Measurements from ENCODE around the gene RNF223. TPM values are rescaled to one million over a fixed set of nuclear protein-coding genes. Genes with fewer than 3 reads are reported as not detected.

The RNF223 gene
- total RNA-seq, 1 donor from 2014 or later: not detected

DNA sequence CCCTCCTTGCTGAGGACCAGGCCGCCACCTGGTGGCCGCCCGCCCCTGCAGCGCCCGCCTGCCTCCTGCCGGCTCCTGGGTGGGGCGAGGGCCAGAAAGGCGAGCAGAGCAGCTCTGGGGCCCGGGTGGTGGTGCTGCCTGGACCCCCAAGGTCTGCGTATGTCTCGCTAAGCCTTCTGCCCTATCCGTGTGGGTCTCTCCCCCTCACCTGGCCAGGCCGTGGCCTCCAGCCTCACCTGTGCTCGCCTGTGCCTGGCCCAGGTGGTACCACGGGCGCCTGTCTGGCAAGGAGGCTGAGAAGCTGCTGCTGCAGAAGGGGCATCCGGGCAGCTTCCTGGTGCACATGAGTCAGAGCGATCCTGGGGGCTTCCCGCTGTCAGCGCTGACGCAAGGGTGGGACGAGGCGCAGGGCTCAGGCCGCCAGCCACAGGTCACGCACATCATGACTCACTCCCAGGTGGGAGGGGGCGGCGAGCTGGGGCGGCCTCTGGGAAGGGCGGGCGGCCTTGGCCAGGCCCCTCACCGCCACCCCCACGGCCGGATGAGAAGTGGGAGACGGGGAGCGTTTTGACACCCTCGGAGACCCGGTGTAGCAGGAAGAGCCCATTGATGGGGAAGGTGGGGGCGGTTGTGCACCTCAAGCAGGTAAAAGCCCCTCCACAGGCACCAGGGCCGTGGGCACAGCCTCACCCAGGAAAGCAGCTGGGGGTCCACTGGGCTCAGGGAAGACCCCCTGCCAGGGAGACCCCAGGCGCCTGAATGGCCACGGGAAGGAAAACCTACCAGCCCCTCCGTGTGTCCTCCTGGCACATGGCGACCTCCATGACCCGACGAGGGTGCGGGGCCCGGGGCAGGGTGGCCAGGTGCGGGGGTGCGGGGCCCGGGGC lies 9.9 kb downstream of the RNF223 start:
- DNase-seq (ENCODE audit: low read depth, low spot score): peak; percentile 62
- Mint-ChIP-seq H3K36me3 (ENCODE audit: low read depth) (no peaks in the 10 kb centered on the region), H3K27me3 (ENCODE audit: low read depth) (peaks cover 53% of the 10 kb centered on the region), H3K4me1 (no peaks in the 10 kb centered on the region), H3K27ac (ENCODE audit: unreplicated experiment) (no peak overlapping the region), H3K4me3 (no peak overlapping the region), H3K9me3 (no peaks in the 10 kb centered on the region)
- TF ChIP-seq, protein P1, sequence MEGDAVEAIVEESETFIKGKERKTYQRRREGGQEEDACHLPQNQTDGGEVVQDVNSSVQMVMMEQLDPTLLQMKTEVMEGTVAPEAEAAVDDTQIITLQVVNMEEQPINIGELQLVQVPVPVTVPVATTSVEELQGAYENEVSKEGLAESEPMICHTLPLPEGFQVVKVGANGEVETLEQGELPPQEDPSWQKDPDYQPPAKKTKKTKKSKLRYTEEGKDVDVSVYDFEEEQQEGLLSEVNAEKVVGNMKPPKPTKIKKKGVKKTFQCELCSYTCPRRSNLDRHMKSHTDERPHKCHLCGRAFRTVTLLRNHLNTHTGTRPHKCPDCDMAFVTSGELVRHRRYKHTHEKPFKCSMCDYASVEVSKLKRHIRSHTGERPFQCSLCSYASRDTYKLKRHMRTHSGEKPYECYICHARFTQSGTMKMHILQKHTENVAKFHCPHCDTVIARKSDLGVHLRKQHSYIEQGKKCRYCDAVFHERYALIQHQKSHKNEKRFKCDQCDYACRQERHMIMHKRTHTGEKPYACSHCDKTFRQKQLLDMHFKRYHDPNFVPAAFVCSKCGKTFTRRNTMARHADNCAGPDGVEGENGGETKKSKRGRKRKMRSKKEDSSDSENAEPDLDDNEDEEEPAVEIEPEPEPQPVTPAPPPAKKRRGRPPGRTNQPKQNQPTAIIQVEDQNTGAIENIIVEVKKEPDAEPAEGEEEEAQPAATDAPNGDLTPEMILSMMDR (conservative IDR thresholded peaks at IDR 0.05): peak; percentile 86

DNA sequence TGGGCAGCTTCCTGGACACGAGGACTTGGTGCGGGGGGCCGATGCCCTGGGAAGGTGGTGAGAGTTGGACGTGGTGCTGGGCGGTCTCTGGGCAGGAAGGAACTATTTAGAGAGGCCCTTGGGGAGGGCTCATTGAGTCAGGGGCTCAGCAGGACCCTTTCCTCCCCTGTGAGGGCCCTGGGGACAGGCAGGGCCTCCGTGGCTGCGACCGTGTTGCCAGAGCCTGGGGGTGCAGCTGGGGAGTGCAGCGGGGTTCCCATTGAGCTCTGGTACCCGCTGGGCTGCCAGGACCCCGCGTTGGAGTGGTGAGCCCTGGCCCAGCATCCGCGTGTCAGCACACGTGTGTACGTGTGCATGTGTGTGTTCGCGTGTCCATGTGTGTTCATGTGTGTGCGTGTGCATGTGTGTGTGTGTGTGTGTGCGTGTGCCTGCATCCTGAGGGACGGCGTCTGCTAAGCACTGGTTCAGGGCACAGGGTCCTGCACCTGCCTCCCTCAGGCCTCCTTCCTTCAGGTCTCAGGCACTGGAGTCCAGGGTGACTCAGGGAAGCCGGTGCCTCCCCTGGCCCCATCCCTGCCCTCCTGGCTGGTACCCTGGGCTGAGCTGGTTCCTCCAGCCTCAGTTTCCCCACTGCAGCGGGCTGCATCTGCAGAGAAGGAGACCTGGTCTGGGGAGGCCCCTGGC lies 10.7 kb downstream of the RNF223 start:
- Mint-ChIP-seq H3K36me3 (ENCODE audit: low read depth) (no peaks in the 10 kb centered on the region), H3K27ac (ENCODE audit: unreplicated experiment) (no peak overlapping the region), H3K27me3 (ENCODE audit: low read depth) (peaks cover 60% of the 10 kb centered on the region), H3K9me3 (no peaks in the 10 kb centered on the region), H3K4me1 (peaks cover 6% of the 10 kb centered on the region), H3K4me3 (no peak overlapping the region)
- TF ChIP-seq, protein P1 (conservative IDR thresholded peaks at IDR 0.05): no peak
- no peak for DNase-seq (ENCODE audit: low read depth, low spot score)

DNA sequence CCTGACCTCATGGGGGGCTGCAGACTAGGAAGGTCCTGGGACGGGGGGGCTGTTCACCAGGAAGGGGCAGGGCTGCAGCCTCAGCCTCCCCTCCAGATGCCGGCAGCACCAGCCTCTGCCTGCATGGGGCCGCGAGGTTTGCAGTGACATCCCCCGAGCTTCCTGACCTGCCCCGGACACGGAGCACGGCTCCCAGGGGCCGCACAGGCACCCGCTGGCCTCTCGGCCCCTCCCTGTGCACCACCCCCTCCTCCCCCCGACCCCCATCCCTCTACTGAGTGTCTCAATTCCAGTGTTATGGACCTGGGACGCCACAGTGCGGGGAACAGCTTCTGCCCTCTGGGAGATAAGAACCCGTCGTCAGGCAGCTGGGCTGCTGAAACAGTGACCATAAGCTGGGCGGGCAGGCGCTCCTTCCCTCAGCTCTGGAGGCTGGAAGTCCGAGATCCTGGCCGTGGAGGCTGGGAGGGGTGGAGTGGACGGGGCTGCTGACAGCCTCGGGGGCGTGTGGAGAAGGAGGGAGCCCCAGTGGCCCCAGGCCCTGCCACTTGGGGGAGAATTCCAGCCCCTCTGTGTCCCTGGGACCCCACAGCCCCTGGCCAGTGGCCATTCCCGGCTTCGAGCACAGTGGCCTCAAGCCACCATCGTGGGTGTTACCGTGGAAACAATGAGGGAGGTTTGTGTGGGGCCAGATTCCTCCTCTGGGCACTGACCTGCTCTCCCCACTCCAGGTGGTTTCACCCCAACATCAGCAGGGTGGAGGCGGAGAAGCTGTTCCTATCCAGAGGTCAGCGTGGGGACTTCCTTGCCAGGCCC lies 11.6 kb downstream of the RNF223 start:
- no peak for DNase-seq (ENCODE audit: low read depth, low spot score)
- Mint-ChIP-seq H3K4me3 (no peak overlapping the region), H3K27ac (ENCODE audit: unreplicated experiment) (no peak overlapping the region), H3K27me3 (ENCODE audit: low read depth) (peaks cover 63% of the 10 kb centered on the region), H3K9me3 (no peaks in the 10 kb centered on the region), H3K36me3 (ENCODE audit: low read depth) (no peaks in the 10 kb centered on the region), H3K4me1 (peaks cover 15% of the 10 kb centered on the region)
- TF ChIP-seq, protein P1 (conservative IDR thresholded peaks at IDR 0.05): no peak

DNA sequence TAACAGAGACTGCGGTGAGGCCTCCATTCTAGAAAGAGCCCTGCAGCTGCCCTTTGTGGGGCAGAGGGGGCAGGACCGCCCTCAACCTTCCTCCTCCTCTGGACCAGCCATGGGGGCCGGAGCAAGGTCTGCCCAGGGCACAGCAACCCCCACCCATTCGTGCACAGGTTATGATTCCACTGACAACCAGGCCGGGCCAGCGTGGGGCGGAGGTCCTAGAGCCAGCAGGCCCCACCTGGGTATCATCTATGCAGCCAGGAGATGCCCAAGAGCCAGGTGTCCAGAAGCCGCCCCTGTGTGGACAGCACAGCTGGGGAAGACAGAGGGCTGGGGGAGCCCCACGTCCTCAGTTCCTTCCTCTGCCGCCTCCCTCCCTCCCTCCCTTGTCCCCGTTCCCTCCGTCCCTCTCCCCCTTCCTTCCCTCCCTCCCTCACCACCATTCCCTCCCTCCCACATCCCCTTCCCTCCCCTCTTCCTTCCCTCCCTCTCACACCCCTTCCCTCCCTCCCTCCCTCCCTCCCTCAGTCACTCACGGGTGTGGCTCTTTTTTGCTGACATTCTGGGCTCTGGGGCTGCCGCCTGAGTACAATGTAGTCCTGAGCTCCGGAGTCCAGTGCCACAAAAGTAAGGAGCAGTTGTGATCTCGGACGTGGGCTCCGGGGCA lies 12.3 kb downstream of the RNF223 start:
- no peaks in the 10 kb centered on the region for H3K9me3 Mint-ChIP-seq
- no peak for DNase-seq (ENCODE audit: low read depth, low spot score)
- H3K4me3 Mint-ChIP-seq: no peak overlapping the region
- TF ChIP-seq, protein P1 (conservative IDR thresholded peaks at IDR 0.05): no peak
- H3K27me3 Mint-ChIP-seq (ENCODE audit: low read depth): peaks cover 60% of the 10 kb centered on the region
- H3K4me1 Mint-ChIP-seq: peaks cover 15% of the 10 kb centered on the region
- H3K36me3 Mint-ChIP-seq (ENCODE audit: low read depth): no peaks in the 10 kb centered on the region
- H3K27ac Mint-ChIP-seq (ENCODE audit: unreplicated experiment): no peak overlapping the region

All from neural crest cell (in vitro differentiated cells).